Gastroesophageal sphincter (tissue), 4 donors: Measurements from ENCODE around the gene C1QTNF9. TPM values are rescaled to one million over a fixed set of nuclear protein-coding genes. Genes with fewer than 3 reads are reported as not detected.

Source experiments
- ATAC-seq: fragments of 150-250 bp; one replicate; pipeline ENCODE4 v1.9.1; 2016; ENCODE audit warnings: mild to moderate bottlenecking, moderate library complexity
- H3K27ac ChIP-seq, 4 donors: fragments of 200-600 bp; sonication (generic) in 3 of 4; 1 replicate in 3 of 4; 2 replicates in 1 of 4; pipeline ENCODE4 v1.5.1; 2016 to 2019
- H3K27me3 ChIP-seq: fragments of 200-600 bp; sonication (generic); one replicate; pipeline ENCODE4 v1.5.1; 2019
- H3K36me3 ChIP-seq, 2 donors: fragments of 200-600 bp; sonication (generic); one replicate each; pipeline ENCODE4 v1.5.1; 2019; ENCODE audit warnings: control low read depth in 1 of 2
- H3K4me1 ChIP-seq, 3 donors: fragments of 200-600 bp; sonication (generic); 1 replicate in 2 of 3; 2 replicates in 1 of 3; pipeline ENCODE4 v1.5.1; 2016 to 2019; ENCODE audit warnings: control low read depth in 2 of 3
- H3K4me3 ChIP-seq, 2 donors: fragments of 200-600 bp; sonication (generic); one replicate each; pipeline ENCODE4 v1.5.1; 2019; ENCODE audit warnings: mild to moderate bottlenecking in 1 of 2, moderate library complexity in 1 of 2
- H3K9me3 ChIP-seq, 3 donors: fragments of 200-600 bp; sonication (generic); one replicate each; pipeline ENCODE4 v1.5.1; 2017 to 2019; ENCODE audit warnings: control low read depth in 2 of 3
- EP300 ChIP-seq: sonication (generic); formaldehyde crosslinking; IDR thresholded peaks from one replicate; pipeline ENCODE4 v1.6.1; 2017; ENCODE audit warnings: antibody characterized with exemption, mild to moderate bottlenecking
- POLR2A ChIP-seq, 2 donors: fragments of 450-650 bp; IDR thresholded peaks; one replicate each; pipeline ENCODE4 v1.6.1; 2017; ENCODE audit warnings: antibody characterized with exemption in 2 of 2, mild to moderate bottlenecking in 2 of 2, moderate library complexity in 1 of 2
- POLR2AphosphoS5 ChIP-seq: sonication (generic); formaldehyde crosslinking; IDR thresholded peaks from one replicate; pipeline ENCODE4 v1.6.1; 2017; ENCODE audit warnings: antibody characterized with exemption
- WGBS, 2 donors: methylation state at CpG; one replicate each; pipeline ENCODE4 v1.1.5; 2018; ENCODE audit warnings: low coverage in 1 of 2; 5-methylcytosine and 5-hydroxymethylcytosine counted together
- total RNA-seq, 4 donors: library from RNA; depleted of rRNA; stranded (reverse); fragments of >200 nt; gene quantifications; one replicate each; pipeline ENCODE4 v1.1.0, GENCODE V29; 2016
- TF ChIP-seq, protein P1 (sequence below), 4 experiments: fragments of 200-600 bp in 2 of 4; fragments of 450-650 bp in 2 of 4; sonication (generic) in 1 of 4; IDR thresholded peaks; one replicate each; pipeline ENCODE4 v1.5.1; 2017 to 2019; ENCODE audit warnings: antibody characterized with exemption in 4 of 4, mild to moderate bottlenecking in 2 of 4, moderate library complexity in 2 of 4

C1QTNF9 gene
- total RNA-seq, 4 donors from 2014 or later: 0.81 to 2.4 (median 1.1) TPM; not detected in 1

DNA sequence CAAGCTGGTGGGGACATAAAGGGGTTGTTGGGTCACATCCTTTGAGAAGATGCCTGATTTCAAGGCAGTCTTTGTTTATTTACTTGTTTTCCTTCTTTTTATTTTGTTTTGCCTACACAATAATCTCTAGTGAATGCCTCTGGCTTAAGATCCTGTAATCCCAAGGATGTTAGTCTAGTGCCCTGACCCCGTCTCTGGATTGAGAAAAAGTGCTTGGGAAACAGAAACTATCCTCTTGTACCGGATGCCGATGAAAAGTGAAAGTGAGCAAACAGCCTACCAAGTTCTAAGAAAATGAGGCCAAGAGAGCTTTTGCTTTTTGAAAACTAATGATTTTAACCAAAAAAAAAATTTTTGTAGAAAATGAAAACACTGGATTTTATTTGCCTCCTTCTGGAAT, 42.1 kb upstream of the C1QTNF9 start:
- Histone ChIP-seq H3K27ac (peak overlapping the region in 3 of 4 donors; percentile 41 to 64 (median 62)), H3K4me1 (peaks cover 0 to 47% (median 14%) of the 10 kb centered on the region in 3 donors), H3K27me3 (no peaks in the 10 kb centered on the region), H3K36me3 (no peaks in the 10 kb centered on the region), H3K4me3 (peak overlapping the region in 1 of 2 donors; percentile 21), H3K9me3 (no peaks in the 10 kb centered on the region)
- 27 to 100% methylated on average over 1 to 3 of the region's 3 CpGs for WGBS, 2 donors
- TF ChIP-seq, protein P1, sequence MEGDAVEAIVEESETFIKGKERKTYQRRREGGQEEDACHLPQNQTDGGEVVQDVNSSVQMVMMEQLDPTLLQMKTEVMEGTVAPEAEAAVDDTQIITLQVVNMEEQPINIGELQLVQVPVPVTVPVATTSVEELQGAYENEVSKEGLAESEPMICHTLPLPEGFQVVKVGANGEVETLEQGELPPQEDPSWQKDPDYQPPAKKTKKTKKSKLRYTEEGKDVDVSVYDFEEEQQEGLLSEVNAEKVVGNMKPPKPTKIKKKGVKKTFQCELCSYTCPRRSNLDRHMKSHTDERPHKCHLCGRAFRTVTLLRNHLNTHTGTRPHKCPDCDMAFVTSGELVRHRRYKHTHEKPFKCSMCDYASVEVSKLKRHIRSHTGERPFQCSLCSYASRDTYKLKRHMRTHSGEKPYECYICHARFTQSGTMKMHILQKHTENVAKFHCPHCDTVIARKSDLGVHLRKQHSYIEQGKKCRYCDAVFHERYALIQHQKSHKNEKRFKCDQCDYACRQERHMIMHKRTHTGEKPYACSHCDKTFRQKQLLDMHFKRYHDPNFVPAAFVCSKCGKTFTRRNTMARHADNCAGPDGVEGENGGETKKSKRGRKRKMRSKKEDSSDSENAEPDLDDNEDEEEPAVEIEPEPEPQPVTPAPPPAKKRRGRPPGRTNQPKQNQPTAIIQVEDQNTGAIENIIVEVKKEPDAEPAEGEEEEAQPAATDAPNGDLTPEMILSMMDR (IDR thresholded peaks at IDR 0.05): no peak
- no peak for TF ChIP-seq POLR2AphosphoS5
- TF ChIP-seq EP300: no peak
- TF ChIP-seq POLR2A (IDR thresholded peaks at IDR 0.05): no peak
- no peak for ATAC-seq

DNA sequence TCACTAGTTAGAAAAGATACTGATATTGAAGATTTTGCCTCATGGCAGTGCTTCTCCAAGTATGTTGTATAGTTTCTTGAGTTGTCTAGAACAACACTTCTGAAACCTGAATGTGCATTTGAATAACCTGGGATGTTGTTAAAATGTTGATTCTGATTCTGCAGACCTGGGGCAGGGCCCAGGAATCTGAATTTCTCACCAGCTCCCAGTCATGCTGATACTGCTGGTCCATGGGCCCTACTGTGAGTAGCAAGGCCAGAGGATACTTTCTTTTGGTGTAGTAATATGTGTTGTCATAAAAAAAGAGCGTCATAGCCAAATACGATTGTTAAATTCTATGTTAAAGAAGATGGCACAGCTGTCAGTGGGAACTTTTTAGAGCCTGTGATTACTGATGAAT, 41.6 kb upstream of the C1QTNF9 start:
- Histone ChIP-seq H3K27me3 (no peaks in the 10 kb centered on the region), H3K36me3 (no peaks in the 10 kb centered on the region), H3K9me3 (no peaks in the 10 kb centered on the region), H3K4me1 (peaks cover 0 to 52% (median 19%) of the 10 kb centered on the region in 3 donors), H3K4me3 (peak overlapping the region in 1 of 2 donors; percentile 21), H3K27ac (peak overlapping the region in 3 of 4 donors; percentile 41 to 64 (median 62))
- no peak for ATAC-seq
- 82 to 100% methylated on average over 1 to 2 of the region's 2 CpGs for WGBS, 2 donors
- no peak for TF ChIP-seq EP300
- no peak for TF ChIP-seq POLR2A (IDR thresholded peaks at IDR 0.05)
- TF ChIP-seq POLR2AphosphoS5: no peak
- TF ChIP-seq, protein P1 (IDR thresholded peaks at IDR 0.05): no peak

DNA sequence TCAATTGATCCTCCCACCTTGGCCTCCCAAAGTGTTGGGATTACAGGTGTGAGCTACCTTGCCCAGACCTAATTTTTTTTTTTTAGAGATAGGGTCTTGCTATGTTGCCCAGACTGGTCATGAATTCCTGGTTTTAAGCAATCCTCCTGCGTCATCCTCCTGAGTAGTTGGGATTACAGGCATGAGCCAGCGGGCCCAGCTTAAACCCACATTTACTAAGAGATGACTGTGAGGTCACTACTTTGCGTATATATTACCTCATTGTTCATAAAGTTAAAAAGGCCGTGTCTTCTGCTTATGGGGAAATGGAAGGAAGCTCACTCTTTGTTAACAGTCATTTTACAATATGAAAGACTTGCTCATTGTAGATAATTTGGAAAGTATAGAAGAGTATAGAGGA, 39.6 kb upstream of the C1QTNF9 start:
- peaks cover 0 to 59% (median 27%) of the 10 kb centered on the region in 3 donors for H3K4me1 ChIP-seq
- WGBS, 2 donors: 87 to 93% methylated on average over 4 of the region's 4 CpGs

DNA sequence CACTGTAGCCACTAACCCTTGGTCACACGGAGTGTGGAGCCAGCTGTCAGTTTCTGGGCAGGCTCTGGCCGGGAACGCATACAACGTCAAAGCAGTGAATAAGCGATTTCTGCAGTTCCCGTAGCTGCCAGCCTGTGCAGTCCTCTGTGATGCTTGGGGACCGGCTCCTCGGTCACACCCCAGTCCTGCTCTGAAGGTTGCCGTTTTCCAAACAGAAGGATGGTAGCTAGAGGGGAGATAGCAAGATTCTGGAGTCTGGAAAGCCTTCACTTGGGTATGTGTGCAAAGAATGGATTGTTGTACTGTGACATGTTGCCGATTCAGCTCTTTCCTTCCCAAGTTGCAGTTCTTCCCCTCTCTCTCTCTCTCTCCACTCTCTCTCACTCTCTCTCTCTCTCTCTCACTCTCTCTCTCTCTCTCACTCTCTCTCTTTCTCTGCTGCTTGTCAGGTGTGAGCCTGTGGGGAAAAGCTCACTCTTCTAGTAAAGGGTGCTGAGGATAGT, 38.7 kb upstream of the C1QTNF9 start:
- Histone ChIP-seq H3K4me1 (peaks cover 0 to 68% (median 27%) of the 10 kb centered on the region in 3 donors), H3K27ac (peak overlapping the region; percentile 71 to 89 (median 86)), H3K9me3 (no peaks in the 10 kb centered on the region), H3K4me3 (peak overlapping the region; percentile 51 to 55), H3K27me3 (no peaks in the 10 kb centered on the region), H3K36me3 (no peaks in the 10 kb centered on the region)
- peak; percentile 77 for ATAC-seq
- WGBS, 2 donors: 0% methylated on average over 4 of the region's 10 CpGs; no CpG with 5 or more reads in 1 of the 2 donors
- no peak for TF ChIP-seq POLR2AphosphoS5
- TF ChIP-seq, protein P1 (IDR thresholded peaks at IDR 0.05): peak in 3 of 4 experiments; percentile 19 to 62 (median 41)

More for the DNA sequence above, 39.6 kb upstream of the C1QTNF9 start:
- H3K27ac ChIP-seq: peak overlapping the region in 2 of 4 donors; percentile 85 to 87
- no peaks in the 10 kb centered on the region for H3K27me3 ChIP-seq
- no peak overlapping the region for H3K4me3 ChIP-seq
- no peaks in the 10 kb centered on the region for H3K36me3 ChIP-seq
- TF ChIP-seq EP300: no peak
- TF ChIP-seq POLR2A (IDR thresholded peaks at IDR 0.05): no peak
- no peak for TF ChIP-seq POLR2AphosphoS5
- TF ChIP-seq, protein P1 (IDR thresholded peaks at IDR 0.05): no peak
- no peak for ATAC-seq
- H3K9me3 ChIP-seq: no peaks in the 10 kb centered on the region

DNA sequence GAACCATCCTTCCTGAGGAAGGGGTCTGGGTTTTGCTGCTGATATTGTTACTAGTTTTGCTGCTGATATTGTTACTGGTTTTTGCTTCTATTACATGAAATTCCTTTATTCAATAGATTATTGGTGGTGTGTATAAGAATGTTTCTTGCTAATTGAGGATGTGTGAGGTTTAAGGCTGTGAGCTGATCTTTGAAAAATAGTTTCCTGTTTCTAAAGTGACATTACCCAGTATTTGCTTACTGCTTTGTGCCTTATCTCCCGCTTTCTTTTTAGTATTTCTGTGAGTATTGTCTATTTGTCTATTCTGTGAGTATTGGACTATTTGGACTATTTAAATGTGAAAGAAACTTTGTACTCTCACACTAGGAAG, 38.2 kb upstream of the C1QTNF9 start:
- H3K27me3 ChIP-seq: no peaks in the 10 kb centered on the region
- peak overlapping the region; percentile 29 to 51 for H3K4me3 ChIP-seq
- no peaks in the 10 kb centered on the region for H3K9me3 ChIP-seq
- WGBS, 2 donors: 11 to 71% methylated on average over 1 of the region's 1 CpG
- no peaks in the 10 kb centered on the region for H3K36me3 ChIP-seq
- H3K4me1 ChIP-seq: peaks cover 0 to 68% (median 27%) of the 10 kb centered on the region in 3 donors
- TF ChIP-seq EP300 (no peak), POLR2AphosphoS5 (no peak), POLR2A (IDR thresholded peaks at IDR 0.05) (no peak)
- TF ChIP-seq, protein P1 (IDR thresholded peaks at IDR 0.05): no peak
- peak overlapping the region; percentile 71 to 89 (median 86) for H3K27ac ChIP-seq
- ATAC-seq: no peak
